BLaER1 treated with 17β-estradiol and CSF1 and Interleukin-3, amounts not matched to agents 10 nM and 100 nM (cell line): ENCODE data around the gene IFNA1.
"Not testable (repeated sequence)": the region's sequence is repeated elsewhere in the genome, so short reads cannot be mapped to it uniquely, and the experiment has no call there.

Experiments used
- H3K27ac ChIP-seq, 11 experiments: shearing (Covaris generic); formaldehyde crosslinking; 2 replicates each; pipeline ENCODE4 v1.8.1; 2022
- H3K27me3 ChIP-seq, 11 experiments: shearing (Covaris generic); formaldehyde crosslinking; 2 replicates each; pipeline ENCODE4 v1.8.1; 2022
- H3K36me3 ChIP-seq, 11 experiments: shearing (Covaris generic); formaldehyde crosslinking; 2 replicates each; pipeline ENCODE4 v1.8.1; 2022
- H3K4me1 ChIP-seq, 10 experiments: shearing (Covaris generic); formaldehyde crosslinking; 2 replicates each; pipeline ENCODE4 v1.8.1; 2022
- H3K4me2 ChIP-seq, 11 experiments: shearing (Covaris generic); formaldehyde crosslinking; 2 replicates each; pipeline ENCODE4 v1.8.1; 2022
- H3K4me3 ChIP-seq, 10 experiments: shearing (Covaris generic); formaldehyde crosslinking; 2 replicates each; pipeline ENCODE4 v1.8.1; 2022
- H3K9ac ChIP-seq, 11 experiments: shearing (Covaris generic); formaldehyde crosslinking; 2 replicates each; pipeline ENCODE4 v1.8.1; 2022
- H3K9me3 ChIP-seq, 11 experiments: shearing (Covaris generic); formaldehyde crosslinking; replicated peaks in 1 of 11; 2 replicates each; pipeline ENCODE4 v1.8.1; 2022
- H4K20me1 ChIP-seq, 11 experiments: shearing (Covaris generic); formaldehyde crosslinking; 2 replicates each; pipeline ENCODE4 v1.8.1; 2022
- Cebpa-rat ChIP-seq, 11 experiments: shearing (Covaris generic); IDR thresholded peaks; 2 replicates each; pipeline ENCODE4 v1.8.1; 2022

The IFNA1 gene

GRCh38 chr9:21434202-21435014, 5.8 kb upstream of the IFNA1 start:
- Histone ChIP-seq H3K9me3 (no peaks in the 10 kb centered on the region), H3K4me1 (peaks cover 0 to 7% (median 0%) of the 10 kb centered on the region in 10 experiments; a peak in 5 of 20 replicates), H3K27ac (no peak overlapping the region), H3K9ac (no peak overlapping the region), H3K4me2 (no peak overlapping the region), H3K36me3 (no peaks in the 10 kb centered on the region), H3K27me3 (peaks cover 0 to 54% (median 0%) of the 10 kb centered on the region in 11 experiments; a peak in 4 of 22 replicates), H3K4me3 (no peak overlapping the region), H4K20me1 (no peaks in the 10 kb centered on the region)
- no peak for TF ChIP-seq Cebpa-rat (IDR thresholded peaks at IDR 0.05)

- H3K4me1 ChIP-seq, H3K9me3 ChIP-seq, H4K20me1 ChIP-seq, H3K4me2 ChIP-seq, H3K36me3 ChIP-seq, H3K27ac ChIP-seq, H3K4me3 ChIP-seq, H3K9ac ChIP-seq: not testable (repeated sequence)
- peaks cover 0 to 48% (median 0%) of the 10 kb centered on the region in 11 experiments; a peak in 4 of 22 replicates for H3K27me3 ChIP-seq
Measured at GRCh38 chr9:21435015-21435383, 5.2 kb upstream of the IFNA1 start.

- Histone ChIP-seq H3K36me3 (no peaks in the 10 kb centered on the region), H4K20me1 (no peaks in the 10 kb centered on the region), H3K27ac (no peak overlapping the region), H3K9ac (no peak overlapping the region), H3K4me2 (peak overlapping the region; percentile 43 to 80 (median 66)), H3K27me3 (peaks cover 0 to 50% (median 0%) of the 10 kb centered on the region in 11 experiments; a peak in 4 of 22 replicates), H3K9me3 (peaks cover 0 to 7% (median 0%) of the 10 kb centered on the region in 11 experiments; a peak in 2 of 22 replicates), H3K4me3 (no peak overlapping the region), H3K4me1 (peaks cover 10 to 18% (median 15%) of the 10 kb centered on the region in 10 experiments)
- TF ChIP-seq Cebpa-rat (IDR thresholded peaks at IDR 0.05), result peak in 9 of 11 experiments; percentile 42 to 86 (median 75); a peak in 15 of 22 replicates
Measured at GRCh38 chr9:21443849-21444625, 3.8 kb downstream of the IFNA1 start.

GRCh38 chr9:21449312-21449711, 9.1 kb downstream of the IFNA1 start:
- not testable (repeated sequence) for H3K4me2 ChIP-seq, H3K4me3 ChIP-seq, H3K36me3 ChIP-seq, H3K27ac ChIP-seq, H3K9me3 ChIP-seq, H3K9ac ChIP-seq, H4K20me1 ChIP-seq
- peaks cover 5 to 15% (median 9%) of the 10 kb centered on the region in 10 experiments for H3K4me1 ChIP-seq
- peaks cover 0 to 72% (median 0%) of the 10 kb centered on the region in 11 experiments; a peak in 4 of 22 replicates for H3K27me3 ChIP-seq

- no peak overlapping the region for H3K4me2 ChIP-seq
- no peak overlapping the region for H3K9ac ChIP-seq
- peaks cover 0 to 15% (median 2%) of the 10 kb centered on the region in 10 experiments; a peak in 9 of 20 replicates for H3K4me1 ChIP-seq
- H3K4me3 ChIP-seq, result no peak overlapping the region
- no peaks in the 10 kb centered on the region for H3K9me3 ChIP-seq
- H3K27ac ChIP-seq, result no peak overlapping the region
- H3K36me3 ChIP-seq, result no peaks in the 10 kb centered on the region
- TF ChIP-seq Cebpa-rat (IDR thresholded peaks at IDR 0.05), result no peak
- peaks cover 0 to 67% (median 0%) of the 10 kb centered on the region in 11 experiments; a peak in 4 of 22 replicates for H3K27me3 ChIP-seq
- H4K20me1 ChIP-seq, result no peaks in the 10 kb centered on the region
Measured at GRCh38 chr9:21450733-21451394, 10.6 kb downstream of the IFNA1 start.

GRCh38 chr9:21452681-21453080, 12.4 kb downstream of the IFNA1 start:
- no peaks in the 10 kb centered on the region for H3K9me3 ChIP-seq
- 0 out of 22 replicates have a peak overlapping the region, but pooled peaks of 1 of the 11 experiments have one; percentile 19 for H3K4me2 ChIP-seq
- TF ChIP-seq Cebpa-rat (IDR thresholded peaks at IDR 0.05), result no peak
- H3K4me3 ChIP-seq, result no peak overlapping the region
- H3K9ac ChIP-seq, result no peak overlapping the region
- H4K20me1 ChIP-seq, result no peaks in the 10 kb centered on the region
- H3K36me3 ChIP-seq, result no peaks in the 10 kb centered on the region
- peaks cover 0 to 15% (median 2%) of the 10 kb centered on the region in 10 experiments; a peak in 9 of 20 replicates for H3K4me1 ChIP-seq
- H3K27ac ChIP-seq, result no peak overlapping the region
- peaks cover 0 to 49% (median 0%) of the 10 kb centered on the region in 11 experiments; a peak in 4 of 22 replicates for H3K27me3 ChIP-seq

GRCh38 chr9:21454149-21454548, 13.9 kb downstream of the IFNA1 start:
- Histone ChIP-seq H3K36me3 (no peaks in the 10 kb centered on the region), H4K20me1 (no peaks in the 10 kb centered on the region), H3K27me3 (peaks cover 0 to 34% (median 0%) of the 10 kb centered on the region in 11 experiments; a peak in 4 of 22 replicates), H3K9me3 (peaks cover 0 to 6% (median 0%) of the 10 kb centered on the region in 11 experiments; a peak in 2 of 22 replicates), H3K9ac (no peak overlapping the region), H3K4me3 (no peak overlapping the region), H3K4me1 (peaks cover 0 to 15% (median 2%) of the 10 kb centered on the region in 10 experiments; a peak in 9 of 20 replicates), H3K4me2 (peak overlapping the region in 4 of 11 experiments; percentile 4 to 43 (median 22); a peak in 7 of 22 replicates), H3K27ac (no peak overlapping the region)
- no peak for TF ChIP-seq Cebpa-rat (IDR thresholded peaks at IDR 0.05)

- H3K4me2 ChIP-seq, result no peak overlapping the region
- no peak overlapping the region for H3K27ac ChIP-seq
- H3K9me3 ChIP-seq, result peaks cover 0 to 6% (median 0%) of the 10 kb centered on the region in 11 experiments; a peak in 2 of 22 replicates
- H4K20me1 ChIP-seq, result no peaks in the 10 kb centered on the region
- H3K4me1 ChIP-seq, result peaks cover 0 to 15% (median 2%) of the 10 kb centered on the region in 10 experiments; a peak in 9 of 20 replicates
- no peaks in the 10 kb centered on the region for H3K36me3 ChIP-seq
- H3K27me3 ChIP-seq, result peaks cover 0 to 24% (median 0%) of the 10 kb centered on the region in 11 experiments; a peak in 4 of 22 replicates
- no peak overlapping the region for H3K9ac ChIP-seq
- TF ChIP-seq Cebpa-rat (IDR thresholded peaks at IDR 0.05), result no peak
- H3K4me3 ChIP-seq, result no peak overlapping the region
Measured at GRCh38 chr9:21455320-21455719, 15.1 kb downstream of the IFNA1 start.
